B cell (primary cell): ENCODE results near the gene NANOS2. TPM values are rescaled to one million over a fixed set of nuclear protein-coding genes. Genes with fewer than 3 reads are reported as not detected.

Experiments
- ATAC-seq: fragments of 200-7000 bp; cut with Tn5 transposase; one replicate; pipeline ENCODE4 v1.10.0; 2021; ENCODE audit warnings: low read depth, mild to moderate bottlenecking, moderate number of reproducible peaks, moderate library complexity
- CTCF ChIA-PET: fragments of 350-600 bp; sonication (Branson Sonifier 250); formaldehyde crosslinking; loops from one replicate; lab custom pipeline; 2021; ENCODE audit warnings: antibody characterized with exemption, inconsistent platforms; lab: Charles Lee
- POLR2A ChIA-PET: fragments of 350-600 bp; sonication (Branson Sonifier 250); formaldehyde crosslinking; loops from one replicate; lab custom pipeline; 2021; ENCODE audit warnings: antibody characterized with exemption; lab: Charles Lee
- DNase-seq: peaks from one replicate; pipeline ENCODE4 v3.0.0; 2013
- H2AFZ ChIP-seq: 2 replicates; pipeline ENCODE4 v1.6.1; 2012; ENCODE audit warnings: mild to moderate bottlenecking, low read depth, low read length; ENCODE audit not compliant: insufficient read depth, poor library complexity, severe bottlenecking
- H3K27ac ChIP-seq, 2 donors: 1 replicate in 1 of 2; 2 replicates in 1 of 2; pipeline ENCODE4 v1.5.1; 2012 to 2013; ENCODE audit warnings: low read length in 2 of 2, mild to moderate bottlenecking in 2 of 2, moderate library complexity in 1 of 2
- H3K27me3 ChIP-seq, 4 experiments: fragments of 200-600 bp in 1 of 4; sonication (generic) in 1 of 4; replicated peaks in 1 of 4; 1 replicate in 2 of 4; 2 replicates in 2 of 4; pipeline versions ENCODE4 v1.6.1 to v1.7.0; 2013 to 2016; ENCODE audit warnings: low read length in 3 of 4, mild to moderate bottlenecking in 2 of 4, mixed read lengths in 1 of 4, moderate library complexity in 1 of 4; ENCODE audit not compliant: insufficient read depth in 4 of 4, control insufficient read depth in 3 of 4; ENCODE audit errors: control extremely low read depth in 1 of 4
- H3K36me3 ChIP-seq, 2 experiments: replicated peaks in 1 of 2; 1 replicate in 1 of 2; 2 replicates in 1 of 2; pipeline versions ENCODE4 v1.6.1 to v1.7.1; 2013; ENCODE audit warnings: low read length in 1 of 2; ENCODE audit not compliant: insufficient read depth in 2 of 2, control insufficient read depth in 1 of 2; ENCODE audit errors: control extremely low read depth in 1 of 2, extremely low read depth in 1 of 2
- H3K4me1 ChIP-seq, 2 donors: fragments of 200-600 bp in 1 of 2; sonication (generic) in 1 of 2; 1 replicate in 1 of 2; 2 replicates in 1 of 2; pipeline versions ENCODE4 v1.5.1 to v1.6.1; 2013 to 2017; ENCODE audit warnings: low read length in 2 of 2; ENCODE audit not compliant: control insufficient read depth in 2 of 2, insufficient read depth in 2 of 2
- H3K4me2 ChIP-seq: replicated peaks from 2 replicates; pipeline ENCODE3; 2012; ENCODE audit warnings: mild to moderate bottlenecking, low read depth, low read length; ENCODE audit not compliant: poor library complexity, severe bottlenecking
- H3K4me3 ChIP-seq, 5 experiments: fragments of 200-600 bp in 1 of 5; sonication (generic) in 1 of 5; 1 replicate in 3 of 5; 2 replicates in 2 of 5; pipeline versions ENCODE4 v1.5.1 to v1.7.0; 2011 to 2016; ENCODE audit warnings: low read length in 4 of 5, mild to moderate bottlenecking in 4 of 5, low read depth in 2 of 5, control low read depth in 1 of 5, moderate library complexity in 1 of 5; ENCODE audit not compliant: insufficient read depth in 1 of 5; ENCODE audit errors: control extremely low read depth in 1 of 5, extremely low read depth in 1 of 5
- H3K79me2 ChIP-seq: fragments of 200-600 bp; sonication (generic); one replicate; pipeline ENCODE4 v1.6.0; 2016; ENCODE audit warnings: low read length; ENCODE audit not compliant: control insufficient read depth, insufficient read depth
- H3K9ac ChIP-seq: fragments of 200-600 bp; sonication (generic); 2 replicates; pipeline ENCODE4 v1.6.1; 2017; ENCODE audit warnings: mild to moderate bottlenecking, low read length, moderate library complexity
- H3K9me3 ChIP-seq, 3 donors: one replicate each; pipeline versions ENCODE4 v1.6.1 to v1.7.1; 2013; ENCODE audit warnings: low read length in 2 of 3; ENCODE audit not compliant: control insufficient read depth in 2 of 3, insufficient read depth in 1 of 3; ENCODE audit errors: control extremely low read depth in 1 of 3
- H4K20me1 ChIP-seq: 2 replicates; pipeline ENCODE4 v1.6.0; 2012; ENCODE audit warnings: mild to moderate bottlenecking, low read length; ENCODE audit not compliant: insufficient read depth, control insufficient read depth, poor library complexity, severe bottlenecking
- H3K27ac Mint-ChIP-seq: one replicate; pipeline ENCODE4 v1.8.0; 2021; ENCODE audit warnings: mixed read lengths
- H3K27me3 Mint-ChIP-seq: one replicate; pipeline ENCODE4 v1.8.0; 2021; ENCODE audit warnings: mixed read lengths
- H3K4me1 Mint-ChIP-seq: one replicate; pipeline ENCODE4 v1.8.0; 2021; ENCODE audit warnings: mixed read lengths
- H3K4me3 Mint-ChIP-seq: one replicate; pipeline ENCODE4 v1.8.0; 2021; ENCODE audit warnings: mixed read lengths
- H3K9me3 Mint-ChIP-seq: one replicate; pipeline ENCODE4 v1.8.0; 2022; ENCODE audit warnings: mixed read lengths; ENCODE audit not compliant: insufficient read depth
- EZH2 ChIP-seq: IDR thresholded peaks from 2 replicates; pipeline ENCODE4 v1.6.1; 2012; ENCODE audit warnings: borderline replicate concordance, low read depth, mild to moderate bottlenecking, moderate library complexity, low read length; ENCODE audit not compliant: insufficient read depth, poor library complexity, severe bottlenecking
- WGBS: methylation state at CpG from one replicate; pipeline ENCODE4 v1.1.5; 2013; ENCODE audit warnings: missing lambda C conversion rate; ENCODE audit not compliant: insufficient coverage; 5-methylcytosine and 5-hydroxymethylcytosine counted together
- intact Hi-C: fragments of 100-400 bp; cut with micrococcal nuclease; formaldehyde crosslinking; loops from one replicate; pipeline ENCODE4 v1.10.0; 2022
- polyA plus RNA-seq: library from polyadenylated mRNA; depleted of rRNA; stranded (reverse); fragments of >200 nt; gene quantifications from 2 replicates; pipeline ENCODE4 v1.2.3, GENCODE V29; 2012
- total RNA-seq, 2 donors: library from RNA; stranded (reverse); fragments of 120-200 nt in 1 of 2; gene quantifications; 1 replicate in 1 of 2; 2 replicates in 1 of 2; pipeline versions ENCODE4 v1.2.3 to v1.2.4, GENCODE V29; 2013 to 2022
- TF ChIP-seq, protein P1 (sequence below): fragments of 200-600 bp; IDR thresholded peaks from one replicate; pipeline ENCODE4 v1.8.0; 2022; ENCODE audit warnings: antibody characterized with exemption, mild to moderate bottlenecking

The NANOS2 gene
- total and polyA plus RNA-seq, 2 donors (not counting 1 experiment from before 2014, with no cell fraction given): not detected

DNA sequence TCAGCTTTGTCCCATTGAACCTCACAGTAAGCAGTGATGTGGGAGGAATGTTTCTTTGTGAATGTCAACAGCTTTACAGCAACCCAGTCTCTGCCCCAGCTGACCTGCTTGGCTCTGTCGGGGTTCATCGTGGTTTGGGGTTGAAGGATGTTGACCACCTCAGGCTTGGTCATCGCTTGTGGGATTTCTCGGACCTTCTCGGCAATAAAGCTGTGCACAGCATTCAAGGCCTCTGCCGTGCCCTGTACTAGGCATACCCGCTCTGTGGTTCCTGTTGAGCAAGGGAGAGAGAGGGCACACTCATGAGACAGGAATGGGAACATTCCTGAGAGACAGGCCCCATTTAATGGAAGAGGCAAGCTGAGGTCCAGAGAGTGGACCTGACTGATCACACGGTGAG is 39.1 kb upstream of the NANOS2 start:
- Histone ChIP-seq H3K9me3 (peaks cover 0 to 21% (median 7%) of the 10 kb centered on the region in 3 donors), H3K4me2 (peak overlapping the region; percentile 75), H2AFZ (peak overlapping the region; percentile 66), H3K36me3 (no peaks in the 10 kb centered on the region), H3K27ac (no peak overlapping the region), H3K4me1 (peaks cover 7 to 11% of the 10 kb centered on the region in 2 donors), H3K79me2 (no peaks in the 10 kb centered on the region), H4K20me1 (no peaks in the 10 kb centered on the region), H3K27me3 (peaks cover 0 to 24% (median 7%) of the 10 kb centered on the region in 4 experiments), H3K9ac (no peak overlapping the region), H3K4me3 (peak overlapping the region in 1 of 5 experiments; percentile 64)
- no peak for DNase-seq
- POLR2A ChIA-PET: no interaction called here
- peaks cover 6% of the 10 kb centered on the region for H3K4me1 Mint-ChIP-seq
- peaks cover 39% of the 10 kb centered on the region for H3K27me3 Mint-ChIP-seq
- intact Hi-C loops: no loop called here
- CTCF ChIA-PET: interaction anchor here (0.8 kb wide), 1 partner anchor 21 kb away, joined by 3 read pairs; no protein-coding TSS in a partner anchor
- TF ChIP-seq, protein P1, sequence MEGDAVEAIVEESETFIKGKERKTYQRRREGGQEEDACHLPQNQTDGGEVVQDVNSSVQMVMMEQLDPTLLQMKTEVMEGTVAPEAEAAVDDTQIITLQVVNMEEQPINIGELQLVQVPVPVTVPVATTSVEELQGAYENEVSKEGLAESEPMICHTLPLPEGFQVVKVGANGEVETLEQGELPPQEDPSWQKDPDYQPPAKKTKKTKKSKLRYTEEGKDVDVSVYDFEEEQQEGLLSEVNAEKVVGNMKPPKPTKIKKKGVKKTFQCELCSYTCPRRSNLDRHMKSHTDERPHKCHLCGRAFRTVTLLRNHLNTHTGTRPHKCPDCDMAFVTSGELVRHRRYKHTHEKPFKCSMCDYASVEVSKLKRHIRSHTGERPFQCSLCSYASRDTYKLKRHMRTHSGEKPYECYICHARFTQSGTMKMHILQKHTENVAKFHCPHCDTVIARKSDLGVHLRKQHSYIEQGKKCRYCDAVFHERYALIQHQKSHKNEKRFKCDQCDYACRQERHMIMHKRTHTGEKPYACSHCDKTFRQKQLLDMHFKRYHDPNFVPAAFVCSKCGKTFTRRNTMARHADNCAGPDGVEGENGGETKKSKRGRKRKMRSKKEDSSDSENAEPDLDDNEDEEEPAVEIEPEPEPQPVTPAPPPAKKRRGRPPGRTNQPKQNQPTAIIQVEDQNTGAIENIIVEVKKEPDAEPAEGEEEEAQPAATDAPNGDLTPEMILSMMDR: no peak
- TF ChIP-seq EZH2: no peak
- ATAC-seq: no peak
- peaks cover 2% of the 10 kb centered on the region for H3K9me3 Mint-ChIP-seq
- WGBS: 99% methylated on average over 7 of the region's 8 CpGs
- no peak overlapping the region for H3K27ac Mint-ChIP-seq
- no peak overlapping the region for H3K4me3 Mint-ChIP-seq

DNA sequence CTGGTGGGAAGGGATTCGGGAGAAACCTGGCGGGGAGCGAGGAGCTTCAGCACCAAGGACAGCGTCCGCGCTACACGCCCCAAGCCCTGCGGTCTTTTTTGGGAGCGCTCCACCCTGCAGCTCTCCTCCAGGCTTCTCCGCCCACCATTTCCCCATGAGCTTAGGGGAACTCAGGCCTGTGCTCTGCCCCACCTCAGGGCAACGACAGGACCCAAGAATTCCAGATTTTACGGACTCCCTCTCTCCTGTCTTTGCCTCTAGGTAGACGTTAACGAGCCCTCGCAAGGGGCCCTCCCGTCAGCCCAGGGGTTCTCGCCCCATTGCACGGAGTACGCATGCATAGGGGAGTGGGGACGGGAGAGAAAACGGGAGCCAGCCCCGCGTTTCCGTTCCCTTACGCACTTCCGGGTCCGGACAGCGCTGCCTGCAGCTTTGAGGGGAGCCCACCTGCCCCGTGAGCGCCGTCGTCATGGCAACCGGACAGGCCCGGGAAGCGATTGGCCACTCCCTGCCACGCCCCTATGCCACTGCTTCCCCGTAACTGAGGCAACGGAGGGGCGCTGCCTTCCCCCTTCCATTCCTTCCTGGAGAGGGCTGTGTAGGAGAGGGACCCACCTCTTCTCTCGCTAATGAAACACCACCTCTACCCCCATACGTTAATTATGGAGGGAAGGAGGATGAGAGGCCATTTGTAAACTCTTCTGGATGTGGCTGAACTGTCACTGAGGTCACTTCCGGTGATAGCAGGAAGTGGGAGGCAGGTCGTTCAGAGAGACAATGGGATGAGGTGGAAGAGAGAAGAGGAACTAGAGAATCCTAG is 38.3 kb upstream of the NANOS2 start:
- Histone ChIP-seq H3K79me2 (no peaks in the 10 kb centered on the region), H3K4me2 (peak overlapping the region; percentile 75), H3K4me1 (peaks cover 7 to 11% of the 10 kb centered on the region in 2 donors), H3K36me3 (no peaks in the 10 kb centered on the region), H3K9ac (peak overlapping the region; percentile 64), H3K9me3 (peaks cover 0 to 21% (median 7%) of the 10 kb centered on the region in 3 donors), H3K27me3 (peaks cover 0 to 24% (median 5%) of the 10 kb centered on the region in 4 experiments), H3K4me3 (peak overlapping the region in 4 of 5 experiments; percentile 15 to 64 (median 34)), H3K27ac (no peak overlapping the region), H4K20me1 (no peaks in the 10 kb centered on the region), H2AFZ (peak overlapping the region; percentile 66)
- ChIA-PET CTCF (no interaction called here), POLR2A (no interaction called here)
- H3K27me3 Mint-ChIP-seq: peaks cover 35% of the 10 kb centered on the region
- WGBS: 18% methylated on average over 27 of the region's 43 CpGs
- peak overlapping the region; percentile 82 for H3K4me3 Mint-ChIP-seq
- intact Hi-C loops: no loop called here
- peaks cover 6% of the 10 kb centered on the region for H3K4me1 Mint-ChIP-seq
- TF ChIP-seq, protein P1: no peak
- TF ChIP-seq EZH2: no peak
- DNase-seq (peak; percentile 53), ATAC-seq (no peak)
- H3K27ac Mint-ChIP-seq: no peak overlapping the region
- H3K9me3 Mint-ChIP-seq: peaks cover 2% of the 10 kb centered on the region
